Measurements from ENCODE around the gene MORN4. TPM values are rescaled to one million over a fixed set of nuclear protein-coding genes. Genes with fewer than 3 reads are reported as not detected.

The MORN4 gene
- total and polyA plus RNA-seq, 9 of the 15 experiments (the other 6 are each of a cell fraction or from before 2014, with no cell fraction given), result 8.3 to 23.9 (median 11.7) TPM

DNA sequence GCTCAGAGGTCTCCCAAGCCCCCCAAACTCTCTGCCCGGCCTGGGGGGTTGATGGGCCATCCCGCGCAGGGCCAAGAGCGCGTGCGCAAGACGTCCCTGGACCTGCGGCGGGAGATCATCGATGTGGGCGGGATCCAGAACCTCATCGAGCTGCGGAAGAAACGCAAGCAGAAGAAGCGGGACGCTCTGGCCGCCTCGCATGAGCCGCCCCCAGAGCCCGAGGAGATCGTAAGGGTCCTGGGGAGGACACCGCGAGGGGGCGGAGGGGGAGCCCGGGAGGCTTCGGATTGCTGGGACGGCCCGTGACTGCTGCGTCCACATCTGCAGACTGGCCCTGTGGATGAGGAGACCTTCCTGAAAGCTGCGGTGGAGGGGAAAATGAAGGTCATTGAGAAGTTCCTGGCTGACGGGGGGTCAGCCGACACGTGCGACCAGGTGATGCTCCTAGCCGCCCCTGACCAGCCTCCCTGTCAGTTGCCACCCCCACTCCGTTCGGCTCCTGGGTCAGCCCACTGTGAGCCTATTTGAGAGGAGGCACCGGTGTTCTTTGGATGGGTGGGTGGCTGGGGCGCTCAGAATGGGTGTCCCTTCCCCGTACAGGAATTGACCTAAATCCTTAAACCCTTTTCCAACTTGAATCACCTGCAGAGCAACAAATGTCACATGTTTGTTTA is 55.0 kb downstream of the MORN4 start:
- H4K20me1 ChIP-seq (replicated peaks; ENCODE audit: control insufficient read depth, insufficient read depth, low read length), result no peaks in the 10 kb centered on the region
- in situ Hi-C loops (cut with MboI) (no loop called here), intact Hi-C loops (cut with micrococcal nuclease) (loop anchor here (10.0 kb wide), 1 partner anchor 106 kb away; the partner anchor contains the start of gene AVPI1)
- FAIRE-seq, result no peak
- ChIA-PET CTCF (ENCODE audit: low intra/inter-chr PET ratio) (no interaction called here), POLR2A (no interaction called here)
- no TSS peak for BruUV-seq (replicated peaks)
- DNase-seq (ENCODE audit: extremely low read depth in 1 of 4, low spot score in 3 of 4), result no peak
- no peak overlapping the region for H3K27ac ChIP-seq (ENCODE audit: extremely low read depth, low read depth, low read length)
- H3K27me3 ChIP-seq (ENCODE audit: control insufficient read depth in 2 of 2, insufficient read depth in 2 of 2, low read length in 2 of 2), result no peaks in the 10 kb centered on the region
- no peak for TF ChIP-seq KDM5B (IDR thresholded peaks at IDR 0.05; ENCODE audit: insufficient replicate concordance, low read depth, low read length)
- TF ChIP-seq ADNP (tag; IDR thresholded peaks at IDR 0.05), result no peak
- no peak for TF ChIP-seq GTF2F1 (IDR thresholded peaks at IDR 0.05; ENCODE audit: low read depth, low read length)
- TF ChIP-seq TCF7L2 (IDR thresholded peaks at IDR 0.05; ENCODE audit: low read depth, low read length), result no peak
- TF ChIP-seq EP300 (IDR thresholded peaks at IDR 0.05; ENCODE audit: low read length), result no peak
- no peak for TF ChIP-seq HIVEP1 (CRISPR knock-in tag; IDR thresholded peaks at IDR 0.05)
- TF ChIP-seq CBFA2T2 (conservative IDR thresholded peaks at IDR 0.05), result no peak
- TF ChIP-seq KLF16 (IDR thresholded peaks at IDR 0.05), result no peak
- TF ChIP-seq POLR3A (IDR thresholded peaks at IDR 0.05; ENCODE audit: borderline replicate concordance, extremely low read depth, insufficient read depth, insufficient read length), result no peak
- no peak for TF ChIP-seq POLR2H (tag; IDR thresholded peaks at IDR 0.05; ENCODE audit: low read depth)
- no peak for TF ChIP-seq THRAP3 (IDR thresholded peaks at IDR 0.05; ENCODE audit: borderline replicate concordance)
- no peak for TF ChIP-seq SMAD1 (IDR thresholded peaks at IDR 0.05; ENCODE audit: low read depth, low read length, partially characterized antibody)
- no peak for TF ChIP-seq SRSF7 (optimal IDR thresholded peaks at IDR 0.05; ENCODE audit: low read depth, low read length)
- TF ChIP-seq, protein P1, sequence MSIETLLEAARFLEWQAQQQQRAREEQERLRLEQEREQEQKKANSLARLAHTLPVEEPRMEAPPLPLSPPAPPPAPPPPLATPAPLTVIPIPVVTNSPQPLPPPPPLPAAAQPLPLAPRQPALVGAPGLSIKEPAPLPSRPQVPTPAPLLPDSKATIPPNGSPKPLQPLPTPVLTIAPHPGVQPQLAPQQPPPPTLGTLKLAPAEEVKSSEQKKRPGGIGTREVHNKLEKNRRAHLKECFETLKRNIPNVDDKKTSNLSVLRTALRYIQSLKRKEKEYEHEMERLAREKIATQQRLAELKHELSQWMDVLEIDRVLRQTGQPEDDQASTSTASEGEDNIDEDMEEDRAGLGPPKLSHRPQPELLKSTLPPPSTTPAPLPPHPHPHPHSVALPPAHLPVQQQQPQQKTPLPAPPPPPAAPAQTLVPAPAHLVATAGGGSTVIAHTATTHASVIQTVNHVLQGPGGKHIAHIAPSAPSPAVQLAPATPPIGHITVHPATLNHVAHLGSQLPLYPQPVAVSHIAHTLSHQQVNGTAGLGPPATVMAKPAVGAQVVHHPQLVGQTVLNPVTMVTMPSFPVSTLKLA (conservative IDR thresholded peaks at IDR 0.05), result no peak
- TF ChIP-seq ETV6 (IDR thresholded peaks at IDR 0.05; ENCODE audit: borderline replicate concordance in 1 of 2, low read depth in 2 of 2, low read length in 1 of 2), result no peak
- no peak for TF ChIP-seq ETV6 (CRISPR knock-in tag; IDR thresholded peaks at IDR 0.05; ENCODE audit: borderline replicate concordance)
- no peak for TF ChIP-seq ZSCAN29 (IDR thresholded peaks at IDR 0.05)
- no peak for TF ChIP-seq FOSL1 (tag; conservative IDR thresholded peaks at IDR 0.05)
- no peak for TF ChIP-seq RBM17 (IDR thresholded peaks at IDR 0.05; ENCODE audit: borderline replicate concordance, low read depth, low read length)
- TF ChIP-seq ARID1B (IDR thresholded peaks at IDR 0.05), result no peak
- no peak for ATAC-seq
- H3K9me3 ChIP-seq (replicated peaks; ENCODE audit: control insufficient read depth, insufficient read depth, low read depth, low read length), result no peaks in the 10 kb centered on the region
- H2AFZ ChIP-seq (ENCODE audit: low read depth, low read length), result no peak overlapping the region
- no peaks in the 10 kb centered on the region for H3K36me3 ChIP-seq (ENCODE audit: control insufficient read depth, insufficient read depth, low read length)
- H3K4me2 ChIP-seq (ENCODE audit: insufficient read depth, low read length), result no peak overlapping the region
- no peaks in the 10 kb centered on the region for H3K79me2 ChIP-seq (ENCODE audit: control insufficient read depth, insufficient read depth, low read length)
- 29% methylated on average over 5 of the region's 40 CpGs for WGBS (ENCODE audit: insufficient coverage, low coverage, missing lambda C conversion rate)
- no peak overlapping the region for H3K9ac ChIP-seq (ENCODE audit: insufficient read depth in 1 of 2, low read depth in 2 of 2, low read length in 2 of 2)
- no peaks in the 10 kb centered on the region for H3K9me1 ChIP-seq (ENCODE audit: control insufficient read depth, insufficient read depth, low read length)
- no peak overlapping the region for H3K4me3 ChIP-seq
- H3K4me1 ChIP-seq (replicated peaks in 1 of 2; ENCODE audit: control insufficient read depth in 2 of 2, insufficient read depth in 2 of 2, low read length in 2 of 2), result peaks cover 2 to 7% of the 10 kb centered on the region in 2 experiments; a peak in 4 of 5 replicates
